Motor neuron (in vitro differentiated cells): ENCODE measurements around the gene MED14. TPM values are rescaled to one million over a fixed set of nuclear protein-coding genes. Genes with fewer than 3 reads are reported as not detected.

ENCODE experiments used
- ATAC-seq, 8 experiments: fragments of 200-7000 bp; cut with Tn5 transposase; replicated peaks in 6 of 8; 2 replicates each; pipeline ENCODE4 v1.8.0; 2021; ENCODE audit warnings: mild to moderate bottlenecking in 8 of 8, moderate library complexity in 8 of 8
- H3K27ac ChIP-seq, 2 donors: fragments of 250-450 bp; sonication (Bioruptor Pico); 2 replicates each; pipeline ENCODE4 v1.9.0; 2021; ENCODE audit warnings: antibody characterized with exemption in 2 of 2, mild to moderate bottlenecking in 2 of 2, moderate library complexity in 1 of 2
- H3K4me1 ChIP-seq, 2 donors: fragments of 250-450 bp; sonication (Bioruptor Pico); replicated peaks in 1 of 2; 2 replicates each; pipeline ENCODE4 v1.6.1; 2021; ENCODE audit warnings: antibody characterized with exemption in 2 of 2, mild to moderate bottlenecking in 2 of 2, moderate library complexity in 1 of 2
- H3K4me3 ChIP-seq, 5 donors: fragments of 250-450 bp; sonication (Bioruptor Pico); 2 replicates each; pipeline ENCODE4 v1.9.0; 2021; ENCODE audit warnings: antibody characterized with exemption in 5 of 5, mild to moderate bottlenecking in 5 of 5, moderate library complexity in 4 of 5
- WGBS, 10 experiments: fragments of 450-650 bp; shearing (Covaris generic); methylation state at CpG; one replicate each; pipeline ENCODE4 v1.0.0; 2022; 5-methylcytosine and 5-hydroxymethylcytosine counted together
- in situ Hi-C, 9 experiments: fragments of 400-800 bp; cut with MboI; loops; one replicate each; pipeline ENCODE4 v1.15.0; 2021; ENCODE audit warnings: low sequenced_read_pairs in 9 of 9, low pct_unique_long_range_greater_than_20kb in 2 of 9; ENCODE audit not compliant: unreplicated experiment in 9 of 9
- total RNA-seq, 8 experiments: library from RNA; unstranded; fragments of 300-600 nt; gene quantifications; 2 replicates each; pipeline versions ENCODE4 v1.2.3 to v1.2.4, GENCODE V29; 2022

The MED14 gene
- total RNA-seq, 8 experiments from 2014 or later: 16.7 to 46.0 (median 25.2) TPM

GRCh38 chrX:40646489-40647306 lies 88.6 kb downstream of the MED14 start:
- peak; percentile 38 to 61 (median 50) for ATAC-seq
- in situ Hi-C loops: no loop called here
- Histone ChIP-seq H3K27ac (peak overlapping the region; percentile 40 to 76), H3K4me3 (peak overlapping the region; percentile 65 to 91 (median 66)), H3K4me1 (peaks cover 0 to 4% of the 10 kb centered on the region in 2 donors)
- WGBS, 10 experiments: 0% methylated on average over 1 of the region's 33 CpGs; no CpG with 5 or more reads in 8 of the 10 experiments

DNA sequence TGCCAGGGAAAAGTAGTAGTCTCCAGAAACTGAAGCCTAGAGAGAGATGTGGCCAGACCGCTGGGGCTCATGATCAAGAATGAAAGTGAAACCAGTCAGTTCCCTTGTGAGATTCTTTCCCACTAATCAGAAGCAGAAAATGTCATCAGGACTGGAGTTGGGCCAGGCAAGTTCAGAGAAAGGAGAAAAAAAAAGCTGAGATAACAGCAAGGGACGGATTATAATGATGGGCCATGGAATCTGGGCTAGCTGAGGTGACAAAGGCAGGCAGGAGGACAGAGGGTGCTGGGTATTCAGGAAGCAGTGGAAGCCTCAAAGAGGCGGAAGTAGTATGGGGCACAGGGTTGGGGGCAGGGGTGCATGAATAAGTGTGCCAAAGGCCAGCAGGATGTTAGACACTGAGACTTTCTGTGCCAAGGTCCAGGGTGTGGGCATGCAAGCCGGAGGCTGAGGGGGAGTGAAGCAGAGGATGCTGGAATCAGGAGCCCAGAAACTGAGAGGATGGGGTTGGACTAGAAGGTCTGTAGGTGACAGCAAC lies 90.5 kb downstream of the MED14 start:
- peak in 3 of 8 experiments; percentile 8 to 39 (median 33) for ATAC-seq
- H3K27ac ChIP-seq: no peak overlapping the region
- WGBS, 10 experiments: 33 to 89% (median 89%) methylated on average over 1 to 2 of the region's 4 CpGs; no CpG with 5 or more reads in 7 of the 10 experiments
- in situ Hi-C loops: no loop called here
- no peak overlapping the region for H3K4me3 ChIP-seq
- peaks cover 0 to 4% of the 10 kb centered on the region in 2 donors for H3K4me1 ChIP-seq

DNA sequence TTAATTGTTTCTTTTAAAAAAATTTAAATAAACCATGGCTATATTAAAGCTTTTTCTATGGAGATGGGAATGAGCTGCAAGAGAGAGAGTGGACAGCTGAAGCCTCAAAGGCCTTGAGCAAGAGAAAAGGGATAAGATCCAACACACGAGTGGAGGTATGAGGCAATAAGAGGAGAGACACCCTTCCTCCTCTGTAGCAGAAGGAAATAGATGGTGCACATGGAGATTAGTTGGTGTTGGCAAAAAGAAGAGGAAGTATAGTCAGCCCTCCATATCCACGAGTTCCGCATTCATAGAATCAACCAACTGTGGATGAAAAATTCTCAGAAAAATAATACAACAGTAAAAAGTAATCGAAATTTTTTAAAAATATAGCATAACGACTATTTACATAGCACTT lies 91.2 kb downstream of the MED14 start:
- no peak overlapping the region for H3K27ac ChIP-seq
- in situ Hi-C loops: no loop called here

DNA sequence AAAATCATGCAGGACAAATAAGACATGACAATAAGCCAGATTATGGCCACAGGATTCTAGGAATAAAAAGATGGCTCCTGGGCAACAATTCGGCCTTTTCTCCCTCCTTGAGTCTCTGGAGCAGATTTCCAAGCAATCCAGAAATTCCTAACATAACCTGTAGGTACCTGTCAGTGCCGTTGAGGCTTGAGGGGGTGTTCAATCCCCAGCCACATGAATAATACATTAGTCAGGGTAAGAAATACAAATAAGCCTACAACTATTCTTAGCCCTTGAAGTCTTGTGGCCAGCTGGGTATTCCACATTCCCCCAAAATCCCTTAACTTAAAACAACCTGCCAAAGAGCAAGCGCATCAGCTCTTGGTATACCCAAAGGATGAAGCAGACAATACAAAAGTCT lies 97.7 kb downstream of the MED14 start:
- Histone ChIP-seq H3K4me3 (no peak overlapping the region), H3K27ac (no peak overlapping the region), H3K4me1 (no peaks in the 10 kb centered on the region)
- no peak for ATAC-seq
- in situ Hi-C loops: no loop called here
- 81 to 100% (median 90%) methylated on average over 1 to 2 of the region's 3 CpGs; no CpG with 5 or more reads in 7 of the 10 experiments for WGBS, 10 experiments

More for the DNA sequence above, 91.2 kb downstream of the MED14 start:
- no peak for ATAC-seq
- no peak overlapping the region for H3K4me3 ChIP-seq
- 25 to 83% (median 59%) methylated on average over 1 to 5 of the region's 5 CpGs; no CpG with 5 or more reads in 5 of the 10 experiments for WGBS, 10 experiments
- peaks cover 0 to 4% of the 10 kb centered on the region in 2 donors for H3K4me1 ChIP-seq

- no peaks in the 10 kb centered on the region for H3K4me1 ChIP-seq
- no peak overlapping the region for H3K27ac ChIP-seq
- 78 to 100% (median 100%) methylated on average over 1 to 2 of the region's 4 CpGs; no CpG with 5 or more reads in 4 of the 10 experiments for WGBS, 10 experiments
- ATAC-seq: no peak
- in situ Hi-C loops: no loop called here
- no peak overlapping the region for H3K4me3 ChIP-seq
Measured at GRCh38 chrX:40632199-40632598, 103.1 kb downstream of the MED14 start.

DNA sequence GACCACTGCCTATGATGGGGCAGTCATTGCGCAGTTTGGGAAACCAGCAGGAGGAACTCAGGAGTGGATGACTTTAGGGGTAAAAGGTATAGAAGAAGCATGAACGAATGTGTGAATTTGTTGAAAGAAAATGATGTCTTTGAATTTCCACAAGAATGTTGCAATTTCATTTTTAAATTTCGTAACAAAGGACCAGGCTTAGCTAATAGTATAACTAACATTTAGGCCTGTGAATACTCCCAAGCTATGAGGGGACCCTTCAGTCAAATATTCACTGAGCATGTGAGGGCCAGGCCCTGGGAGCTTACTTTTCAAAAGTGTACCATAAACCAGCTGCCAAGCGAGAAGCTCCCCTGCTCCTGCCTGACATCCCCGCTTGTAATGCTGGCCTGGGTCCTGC lies 106.8 kb downstream of the MED14 start:
- ATAC-seq: no peak
- no peak overlapping the region for H3K4me3 ChIP-seq
- WGBS, 10 experiments: 69 to 100% (median 100%) methylated on average over 1 to 5 of the region's 5 CpGs; no CpG with 5 or more reads in 5 of the 10 experiments
- no peaks in the 10 kb centered on the region for H3K4me1 ChIP-seq
- in situ Hi-C loops: no loop called here
- no peak overlapping the region for H3K27ac ChIP-seq

DNA sequence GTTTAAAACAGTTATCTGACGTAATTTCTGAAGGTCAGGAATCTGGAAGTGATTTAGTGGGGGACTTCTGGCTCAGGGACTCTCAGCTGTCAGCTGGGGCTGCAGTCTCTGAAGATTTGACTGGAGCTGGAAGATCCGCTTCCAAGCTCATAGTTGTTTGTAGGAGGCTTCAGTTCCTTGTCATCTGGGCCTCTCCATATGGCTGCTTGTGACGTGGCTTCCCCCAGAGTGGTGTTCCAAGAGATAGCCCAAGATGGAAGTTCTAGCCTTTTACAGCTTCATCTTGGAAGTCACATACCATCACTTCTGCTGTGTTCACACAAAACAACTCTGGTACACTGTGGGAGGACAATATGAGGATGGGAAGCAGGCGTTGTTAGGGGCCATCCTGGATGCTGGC lies 110.0 kb downstream of the MED14 start:
- in situ Hi-C loops: no loop called here
- H3K4me1 ChIP-seq: no peaks in the 10 kb centered on the region
- 66 to 100% (median 90%) methylated on average over 1 to 4 of the region's 4 CpGs; no CpG with 5 or more reads in 6 of the 10 experiments for WGBS, 10 experiments
- no peak overlapping the region for H3K4me3 ChIP-seq
- no peak for ATAC-seq
- no peak overlapping the region for H3K27ac ChIP-seq

DNA sequence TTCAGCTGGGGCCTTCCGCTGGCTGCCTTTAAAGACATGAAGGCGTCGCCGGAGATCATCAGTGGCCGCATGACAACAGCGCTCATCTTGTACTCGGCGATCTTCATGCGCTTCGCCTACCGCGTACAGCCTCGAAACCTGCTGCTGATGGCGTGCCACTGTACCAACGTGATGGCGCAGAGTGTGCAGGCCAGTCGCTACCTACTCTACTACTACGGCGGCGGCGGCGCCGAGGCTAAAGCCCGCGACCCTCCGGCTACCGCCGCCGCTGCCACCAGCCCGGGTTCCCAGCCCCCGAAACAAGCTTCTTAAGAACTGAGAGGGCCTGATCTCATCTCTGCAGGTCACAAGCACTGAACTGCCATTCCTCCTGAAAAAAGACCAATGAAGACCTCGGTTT lies 111.7 kb downstream of the MED14 start:
- 92 to 100% (median 97%) methylated on average over 1 to 15 of the region's 32 CpGs; no CpG with 5 or more reads in 7 of the 10 experiments for WGBS, 10 experiments
- no peak for ATAC-seq
- in situ Hi-C loops: no loop called here
- Histone ChIP-seq H3K4me3 (no peak overlapping the region), H3K27ac (no peak overlapping the region), H3K4me1 (no peaks in the 10 kb centered on the region)

- WGBS, 10 experiments: 91 to 93% methylated on average over 6 to 10 of the region's 38 CpGs; no CpG with 5 or more reads in 8 of the 10 experiments
- Histone ChIP-seq H3K27ac (no peak within 1 kb of the TSS), H3K4me3 (no peak within 1 kb of the TSS), H3K4me1 (no peaks in the 10 kb centered on the region)
- no peak for ATAC-seq
- in situ Hi-C loops: no loop called here
Measured at GRCh38 chrX:40623139-40623536, 112.2 kb downstream of the MED14 start, which contains the start of gene MPC1L. Gene MPC1L, plus strand, starts transcription at chrX:40623428. Its CDS starts 138 bp downstream, at chrX:40623566.

GRCh38 chrX:40622479-40623138 lies 112.7 kb downstream of the MED14 start:
- no peaks in the 10 kb centered on the region for H3K4me1 ChIP-seq
- WGBS, 10 experiments: 72 to 74% methylated on average over 4 to 6 of the region's 18 CpGs; no CpG with 5 or more reads in 8 of the 10 experiments
- in situ Hi-C loops: no loop called here
- H3K4me3 ChIP-seq: no peak overlapping the region
- ATAC-seq: peak in 1 of 8 experiments; percentile 67
- no peak overlapping the region for H3K27ac ChIP-seq

DNA sequence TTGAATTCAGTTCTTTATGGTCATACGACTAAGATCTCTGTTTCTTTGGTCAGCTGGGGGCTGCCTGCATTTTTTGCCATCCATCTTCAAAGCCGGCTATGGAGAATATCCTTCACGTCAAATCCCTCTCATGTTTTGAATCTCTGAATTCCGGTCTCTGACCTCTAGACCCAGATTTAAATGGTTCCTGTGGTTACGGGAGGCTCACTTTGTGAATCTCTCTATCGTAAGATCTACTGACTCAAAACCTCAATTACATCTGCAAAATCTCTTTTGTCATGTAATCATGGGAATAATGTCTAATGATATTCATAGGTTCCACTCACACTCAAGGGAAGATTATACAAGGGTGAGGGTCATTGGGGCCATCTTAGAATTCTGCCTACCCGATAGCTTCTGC lies 117.8 kb downstream of the MED14 start:
- no peaks in the 10 kb centered on the region for H3K4me1 ChIP-seq
- no peak for ATAC-seq
- 37 to 100% (median 61%) methylated on average over 1 to 6 of the region's 7 CpGs; no CpG with 5 or more reads in 5 of the 10 experiments for WGBS, 10 experiments
- H3K4me3 ChIP-seq: no peak overlapping the region
- H3K27ac ChIP-seq: no peak overlapping the region
- in situ Hi-C loops: no loop called here

DNA sequence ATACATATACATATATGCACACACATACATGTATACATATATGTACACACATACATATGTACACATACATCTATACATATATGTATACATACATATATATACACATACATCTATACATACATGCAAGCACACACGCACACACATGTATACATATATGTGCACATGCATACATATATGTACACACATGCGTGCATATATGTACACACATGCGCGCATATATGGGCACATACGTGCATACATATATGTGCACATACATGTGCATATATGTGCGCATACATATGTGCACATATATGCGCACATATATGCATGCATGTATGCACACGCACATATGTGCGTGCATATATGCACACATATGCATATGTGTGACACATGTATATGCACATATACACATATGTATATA lies 119.4 kb downstream of the MED14 start:
- no peak overlapping the region for H3K27ac ChIP-seq
- ATAC-seq: no peak
- H3K4me1 ChIP-seq: no peaks in the 10 kb centered on the region
- no peak overlapping the region for H3K4me3 ChIP-seq
- in situ Hi-C loops: no loop called here
- 74% methylated on average over 6 of the region's 9 CpGs; no CpG with 5 or more reads in 9 of the 10 experiments for WGBS, 10 experiments

DNA sequence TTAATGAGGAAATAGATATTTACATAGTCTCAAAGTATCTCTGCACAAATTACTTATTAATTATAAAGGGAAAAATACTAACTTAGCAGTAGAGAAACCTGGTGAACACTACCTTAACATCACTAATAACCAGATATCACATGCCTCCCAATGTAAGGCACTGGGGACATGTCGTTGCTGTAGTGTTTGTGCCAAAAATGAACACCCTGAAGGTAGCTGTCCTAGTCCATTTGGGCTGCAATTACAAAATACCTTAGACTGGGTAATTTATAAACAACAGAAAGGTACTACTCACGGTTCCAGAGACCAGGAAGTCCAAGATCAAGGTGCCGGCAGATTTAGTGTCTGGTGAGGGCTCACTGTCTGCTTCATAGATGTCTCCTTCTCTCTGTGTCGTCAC lies 122.8 kb downstream of the MED14 start:
- no peak for ATAC-seq
- no peak overlapping the region for H3K4me3 ChIP-seq
- in situ Hi-C loops: no loop called here
- no peaks in the 10 kb centered on the region for H3K4me1 ChIP-seq
- no peak overlapping the region for H3K27ac ChIP-seq
- 0 to 66% methylated on average over 1 to 3 of the region's 4 CpGs; no CpG with 5 or more reads in 8 of the 10 experiments for WGBS, 10 experiments
